A172 (cell line): ENCODE results near the gene RASGEF1B. TPM values are rescaled to one million over a fixed set of nuclear protein-coding genes. Genes with fewer than 3 reads are reported as not detected.

Source experiments
- DNase-seq: peaks from one replicate; pipeline ENCODE4 v3.0.0-alpha.2; 2015; ENCODE audit warnings: low spot score
- total RNA-seq: library from RNA; depleted of rRNA; stranded (reverse); fragments of >200 nt; shearing (Covaris generic); gene quantifications from 2 replicates; pipeline ENCODE4 v1.2.3, GENCODE V29; 2014

Gene RASGEF1B
- total RNA-seq, 1 experiment from 2014 or later = not detected

DNA sequence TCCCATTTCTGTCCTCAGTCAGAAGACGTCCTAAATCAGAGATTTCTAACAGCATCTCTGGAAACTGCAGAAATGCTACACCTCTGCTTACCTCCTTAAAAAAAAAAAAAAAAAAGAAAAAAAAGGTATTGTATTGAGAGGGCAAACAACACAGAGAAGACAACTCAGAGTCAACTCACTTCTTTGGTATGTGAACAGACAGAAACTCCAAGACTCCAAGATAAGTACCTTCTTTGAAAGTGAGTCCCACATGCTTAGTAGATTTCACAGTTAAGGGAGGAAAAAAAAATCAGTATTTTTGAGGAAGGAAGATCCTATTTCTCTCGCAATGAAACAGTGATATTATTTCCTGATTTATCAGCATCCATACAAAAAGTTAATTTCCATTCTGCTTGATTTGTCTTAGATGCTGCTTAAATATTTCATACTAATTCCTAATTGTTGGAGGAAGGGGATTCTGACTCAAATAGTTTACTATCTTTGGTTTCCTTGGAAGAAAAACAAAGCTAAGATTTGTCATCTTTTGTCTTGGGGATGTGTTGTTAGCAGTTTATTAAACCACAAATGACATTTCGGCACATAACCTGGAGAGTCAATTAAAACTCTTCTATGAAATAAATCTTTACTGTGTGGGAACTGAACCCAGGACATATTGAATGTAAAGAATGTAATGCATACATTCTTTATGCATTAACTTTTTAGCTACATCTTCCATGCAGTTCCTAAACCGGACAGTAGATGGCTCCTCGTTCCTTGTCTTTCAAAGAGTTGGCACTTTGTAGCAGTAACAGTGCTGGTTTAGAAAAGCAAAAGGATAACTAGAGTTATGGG is 4.7 kb downstream of the RASGEF1B start:
- peak; percentile 40 for DNase-seq

DNA sequence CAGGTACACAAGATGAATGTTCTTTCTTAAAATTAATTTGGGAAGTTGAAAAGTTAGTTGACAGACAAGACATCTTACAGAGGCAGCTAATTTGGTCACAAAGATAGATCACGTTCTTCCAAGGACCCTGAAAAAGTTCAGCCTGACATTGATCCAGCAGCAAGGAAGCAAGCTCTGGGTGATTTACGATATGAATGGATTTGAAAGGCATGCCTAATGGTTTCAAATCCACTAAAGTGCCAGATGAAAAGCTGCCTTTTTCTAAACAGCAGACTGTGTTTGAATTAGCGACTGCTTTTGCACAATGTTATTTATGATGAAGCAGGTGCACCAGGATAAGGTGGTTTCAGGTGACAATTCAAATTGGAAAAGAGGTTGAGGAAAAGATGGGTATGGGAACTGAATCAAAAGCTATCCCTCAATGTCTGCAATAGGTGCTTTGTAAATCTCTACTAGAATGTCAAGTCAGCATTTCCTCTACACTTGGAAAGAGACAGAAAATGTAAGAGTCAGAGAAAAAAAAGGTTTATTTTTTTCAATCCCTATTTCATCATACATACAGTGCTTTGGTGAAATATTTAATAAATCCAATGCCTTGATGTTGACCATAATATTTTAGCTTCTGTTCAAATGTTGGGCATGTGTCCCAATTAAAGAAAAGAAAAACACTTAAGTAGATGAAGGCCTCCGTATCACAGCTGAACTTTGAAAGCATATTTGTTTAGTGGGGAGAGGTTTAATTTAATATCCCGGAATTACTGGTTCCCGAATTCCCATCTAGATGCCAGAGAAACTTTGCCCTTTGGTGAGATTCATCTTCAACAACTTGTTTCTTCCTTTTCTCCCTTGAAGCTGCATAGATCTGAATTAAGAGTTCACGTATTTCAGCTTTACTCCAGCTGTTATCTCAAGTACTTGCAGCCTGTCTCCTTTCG is 6.0 kb downstream of the RASGEF1B start:
- no peak for DNase-seq

GRCh38 chr4:81460834-81461233 is 10.9 kb downstream of the RASGEF1B start:
- DNase-seq = no peak

GRCh38 chr4:81460191-81460701 is 11.5 kb downstream of the RASGEF1B start:
- no peak for DNase-seq

DNA sequence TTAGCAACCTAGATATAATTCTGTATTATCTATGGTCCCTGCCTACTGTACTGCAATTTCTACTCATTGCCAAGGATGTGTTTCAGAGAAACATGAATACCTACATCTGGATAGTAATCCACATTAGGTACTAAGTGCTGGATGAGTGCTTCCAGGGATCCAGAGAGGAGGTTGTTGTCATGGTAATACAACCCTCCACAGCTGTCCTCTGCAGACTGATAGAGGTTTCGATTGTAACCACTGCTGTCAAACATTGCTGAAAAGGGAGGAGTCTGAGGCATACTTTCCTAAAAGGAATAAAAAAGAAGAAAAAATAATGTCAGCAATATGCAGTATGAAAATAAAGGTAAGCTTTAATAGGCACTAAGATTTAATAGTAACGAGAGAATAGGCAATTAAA is 12.5 kb downstream of the RASGEF1B start:
- no peak for DNase-seq

DNA sequence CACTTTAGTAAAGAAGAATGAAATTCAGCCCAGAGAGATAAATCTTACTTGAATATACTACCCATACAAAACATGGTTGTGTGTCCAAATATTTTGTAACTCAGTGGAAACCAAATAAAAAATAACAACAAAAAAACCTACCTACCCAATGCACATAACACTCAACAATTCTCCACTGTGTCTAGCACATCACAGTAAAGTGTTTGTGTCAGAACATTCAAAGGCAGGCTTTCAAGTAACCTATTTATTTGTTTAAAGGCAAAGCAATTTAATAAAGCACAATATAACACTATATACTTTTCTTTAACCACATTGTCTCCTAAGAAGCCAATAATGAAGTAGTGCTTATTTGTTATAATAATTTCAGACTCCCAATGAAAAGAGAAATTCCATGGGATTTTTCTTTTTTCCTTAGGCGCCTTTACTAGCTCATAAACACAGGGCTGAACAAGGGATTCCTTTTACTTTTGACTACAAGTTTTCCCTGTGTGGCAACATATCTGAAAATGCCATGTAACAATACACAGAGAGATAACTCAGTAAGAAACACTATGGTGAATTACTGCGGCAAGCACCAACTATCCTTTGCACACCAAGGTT is 13.7 kb downstream of the RASGEF1B start:
- DNase-seq = no peak

GRCh38 chr4:81457345-81457744 is 14.4 kb downstream of the RASGEF1B start:
- no peak for DNase-seq

DNA sequence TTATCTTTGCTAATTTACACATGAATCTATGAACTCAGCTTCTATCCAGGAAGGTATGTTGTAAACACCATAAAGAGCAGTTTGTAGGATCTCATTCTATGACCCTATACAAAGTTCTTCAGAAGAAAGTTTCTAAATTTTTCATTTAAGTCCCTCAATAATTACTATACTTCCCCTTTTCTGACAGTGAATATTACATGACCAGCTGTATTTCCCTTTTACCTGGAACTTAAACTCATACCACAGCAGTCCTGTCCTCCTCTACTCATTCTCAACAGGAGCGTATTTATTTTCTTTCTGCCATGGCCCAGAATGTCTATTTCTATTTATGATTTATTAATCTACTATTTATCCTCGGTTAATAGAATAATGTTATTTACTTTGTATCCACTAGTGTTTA is 15.8 kb downstream of the RASGEF1B start:
- DNase-seq = no peak

DNA sequence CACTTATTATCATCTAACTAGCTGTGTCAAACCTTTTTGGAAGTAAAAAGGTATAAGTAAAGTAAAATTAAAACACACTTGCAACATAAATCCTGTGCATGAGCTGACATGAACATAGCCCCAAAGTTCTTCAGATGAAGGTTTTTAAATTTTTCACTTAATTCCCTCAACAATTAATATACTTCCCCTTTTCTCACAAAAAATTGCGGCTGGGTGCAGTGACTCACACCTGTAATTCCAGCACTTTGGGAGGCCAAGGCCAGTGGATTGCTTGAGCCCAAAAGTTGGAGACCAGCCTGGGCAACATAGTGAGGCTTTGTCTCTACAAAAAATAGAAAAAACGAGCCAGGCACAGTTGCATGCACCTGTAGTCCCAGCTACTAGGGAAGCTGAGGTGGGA is 16.8 kb downstream of the RASGEF1B start:
- DNase-seq = no peak

- peak; percentile 43 for DNase-seq
Observed at GRCh38 chr4:81454499-81454898, 17.2 kb downstream of the RASGEF1B start.

DNA sequence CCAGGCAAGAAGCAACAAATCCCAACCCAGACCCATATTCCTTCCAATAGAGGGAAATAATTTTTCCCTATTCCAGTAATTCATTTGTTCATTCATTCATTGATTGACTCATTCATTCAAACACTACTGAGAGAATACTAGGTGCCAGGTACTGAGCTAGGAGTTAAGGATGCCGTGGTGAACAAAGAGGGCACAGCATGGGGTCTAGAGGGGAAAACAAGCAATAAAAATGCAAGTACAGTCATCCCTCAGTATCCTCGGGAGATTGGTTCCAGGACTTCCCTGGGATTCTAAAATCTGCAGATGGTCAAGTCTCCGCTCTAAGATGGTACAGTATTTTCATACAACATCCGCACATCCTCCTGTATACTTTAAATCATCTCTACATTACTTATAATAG is 18.7 kb downstream of the RASGEF1B start:
- no peak for DNase-seq

DNA sequence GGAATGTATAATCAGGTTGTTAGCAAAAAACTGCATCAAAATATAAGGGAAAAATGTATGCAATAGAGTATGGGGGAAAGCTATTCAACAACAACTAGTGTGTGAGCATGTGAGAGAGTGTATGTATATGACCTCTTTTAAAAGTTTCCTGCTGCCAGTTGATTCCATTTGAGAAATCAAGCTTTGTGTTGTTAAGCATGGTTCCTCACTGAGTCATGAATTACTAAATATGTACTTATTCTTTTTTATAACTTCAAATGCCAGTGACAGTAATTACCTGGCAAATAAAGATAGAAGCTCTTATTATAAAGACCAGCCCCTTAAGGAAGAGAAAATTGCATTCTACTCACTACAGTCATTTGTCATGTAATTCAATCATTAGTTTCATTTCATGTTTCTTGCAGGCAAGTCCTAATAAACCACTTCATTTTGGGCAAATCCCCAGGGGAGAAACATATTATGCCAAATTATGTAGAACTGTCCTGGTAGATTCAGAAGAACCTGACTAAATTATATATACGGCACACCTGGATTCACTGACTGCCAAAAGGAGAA is 19.2 kb downstream of the RASGEF1B start:
- DNase-seq = no peak

DNA sequence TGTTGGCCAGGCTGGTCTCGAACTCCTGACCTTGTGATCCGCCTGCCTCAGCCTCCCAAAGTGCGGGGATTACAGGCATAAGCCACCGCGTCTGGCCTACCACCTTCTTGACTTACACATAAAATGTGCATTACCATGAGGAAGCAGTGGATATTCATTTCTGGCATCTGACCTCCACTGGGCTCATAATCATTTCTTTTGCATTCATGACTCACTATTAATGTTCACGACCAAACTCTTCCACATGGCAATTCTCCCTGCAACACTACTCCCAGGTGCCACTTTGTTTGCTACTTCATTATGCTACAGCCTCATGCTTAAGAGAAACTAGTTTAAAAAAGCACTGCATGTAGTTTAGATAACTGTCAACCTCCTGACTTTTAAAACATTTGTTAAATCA is 22.7 kb downstream of the RASGEF1B start:
- peak; percentile 6 for DNase-seq

GRCh38 chr4:81447566-81448229 is 24.0 kb downstream of the RASGEF1B start:
- peak; percentile 29 for DNase-seq

- DNase-seq = no peak
Observed at GRCh38 chr4:81446634-81447033, 25.1 kb downstream of the RASGEF1B start.

GRCh38 chr4:81445196-81445595 is 26.5 kb downstream of the RASGEF1B start:
- no peak for DNase-seq

DNA sequence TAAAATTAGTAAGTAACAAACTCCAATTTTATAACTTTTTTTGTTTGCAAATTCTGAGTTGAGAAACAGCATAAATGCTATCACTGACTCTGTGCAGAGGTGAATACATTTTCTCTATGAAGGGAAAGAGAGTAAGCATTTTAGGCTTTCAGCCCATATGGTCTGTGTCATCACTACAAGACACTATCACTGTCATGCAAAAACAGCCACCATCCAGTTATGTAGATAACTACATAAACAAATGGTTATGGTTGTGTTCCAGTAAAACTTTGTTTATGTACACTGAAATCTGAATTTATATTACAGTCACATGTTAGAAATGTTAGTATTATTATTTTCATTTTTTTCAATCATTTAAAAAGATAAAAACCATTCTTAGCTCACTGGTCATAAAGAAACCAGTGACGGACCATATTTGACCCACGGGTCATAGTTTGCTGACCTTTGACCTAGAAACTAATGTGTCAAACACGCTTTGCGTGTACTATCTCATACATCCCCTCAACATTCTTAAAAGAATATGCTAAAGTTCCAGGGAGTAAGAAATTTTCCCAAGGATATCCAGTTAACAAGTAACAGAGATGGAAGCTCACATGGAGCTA is 29.1 kb downstream of the RASGEF1B start:
- no peak for DNase-seq

DNA sequence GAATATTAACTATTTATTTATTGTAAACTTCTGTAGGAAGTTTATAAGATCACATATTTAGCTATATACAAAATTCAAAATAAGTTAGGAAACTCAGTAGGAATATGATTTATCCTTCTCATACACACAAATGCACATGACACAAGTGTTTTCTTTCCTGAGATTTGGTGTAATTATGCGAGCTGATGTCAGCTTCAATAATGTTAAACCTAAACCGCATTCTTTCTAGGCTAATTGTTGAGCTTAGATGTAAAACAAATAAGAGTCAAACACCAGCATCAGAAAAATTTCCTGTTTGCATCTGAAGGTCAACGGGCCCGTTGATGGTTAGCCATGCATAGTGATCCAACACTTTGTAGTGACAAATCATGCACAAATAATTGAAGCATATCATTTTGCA is 30.8 kb downstream of the RASGEF1B start:
- DNase-seq = no peak

DNA sequence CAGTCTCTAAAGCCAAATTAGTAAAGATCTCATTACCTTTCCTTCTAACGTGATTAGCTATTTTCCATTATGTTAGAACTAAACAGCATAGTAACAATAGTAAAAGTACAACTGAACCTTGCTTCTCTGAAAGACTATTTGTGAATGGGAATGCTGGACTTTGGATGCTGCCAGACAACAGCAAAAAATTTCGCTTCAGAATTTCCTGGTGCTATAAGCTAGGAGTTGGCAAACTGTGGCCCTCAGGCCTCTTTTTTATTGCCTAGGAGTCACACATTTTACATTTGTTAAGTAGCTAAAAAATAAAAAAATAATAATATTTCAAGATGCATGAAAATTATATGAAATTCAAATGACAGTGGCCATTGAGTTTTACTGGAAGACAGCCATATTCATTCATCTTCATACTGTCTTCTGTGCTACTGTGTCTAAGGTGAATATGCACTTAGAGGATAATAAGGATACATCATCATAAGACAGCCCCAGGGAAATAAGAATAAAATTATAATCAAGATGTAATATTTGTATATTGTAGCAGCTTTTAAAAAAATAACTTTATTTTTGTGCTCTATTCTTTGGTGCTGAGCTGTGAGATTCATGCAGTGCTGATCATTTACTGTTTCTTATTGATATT is 34.6 kb downstream of the RASGEF1B start:
- no peak for DNase-seq

GRCh38 chr4:81436096-81436495 is 35.6 kb downstream of the RASGEF1B start:
- DNase-seq = no peak
